ENCODE results near the gene AK3.
A peak's percentile ranks its signal among the peaks of the same experiment; 100 is the strongest.
"Not testable (repeated sequence)": the region's sequence is repeated elsewhere in the genome, so short reads cannot be mapped to it uniquely, and the experiment has no call there.

AK3 gene

GRCh38 chr9:4780651-4781050 lies 39.6 kb upstream of the AK3 start:
- DNase-seq (ENCODE audit: low spot score): no peak
- TF ChIP-seq CTCF (IDR thresholded peaks at IDR 0.05; ENCODE audit: extremely low read depth, insufficient read depth, missing control alignments): no peak
- in situ Hi-C loops (cut with MboI; ENCODE audit: low pct_unique_long_range_greater_than_20kb, low sequenced_read_pairs, unreplicated experiment): no loop called here

GRCh38 chr9:4774958-4775357 lies 34.0 kb upstream of the AK3 start:
- in situ Hi-C loops (cut with MboI; ENCODE audit: low pct_unique_long_range_greater_than_20kb, low sequenced_read_pairs, unreplicated experiment); DNase-seq (ENCODE audit: low spot score): not testable (repeated sequence)

GRCh38 chr9:4774209-4774608 lies 33.2 kb upstream of the AK3 start:
- DNase-seq (ENCODE audit: low spot score): no peak
- in situ Hi-C loops (cut with MboI; ENCODE audit: low pct_unique_long_range_greater_than_20kb, low sequenced_read_pairs, unreplicated experiment): no loop called here

GRCh38 chr9:4771788-4772187 lies 30.8 kb upstream of the AK3 start:
- no peak for TF ChIP-seq CTCF (IDR thresholded peaks at IDR 0.05; ENCODE audit: extremely low read depth, insufficient read depth, missing control alignments)
- in situ Hi-C loops (cut with MboI; ENCODE audit: low pct_unique_long_range_greater_than_20kb, low sequenced_read_pairs, unreplicated experiment): no loop called here
- no peak for DNase-seq (ENCODE audit: low spot score)

More at GRCh38 chr9:4774209-4774608, 33.2 kb upstream of the AK3 start:
- no peak for TF ChIP-seq CTCF (IDR thresholded peaks at IDR 0.05; ENCODE audit: extremely low read depth, insufficient read depth, missing control alignments)

- in situ Hi-C loops (cut with MboI; ENCODE audit: low pct_unique_long_range_greater_than_20kb, low sequenced_read_pairs, unreplicated experiment): no loop called here
- TF ChIP-seq CTCF (IDR thresholded peaks at IDR 0.05; ENCODE audit: extremely low read depth, insufficient read depth, missing control alignments): no peak
- DNase-seq (ENCODE audit: low spot score): peak; percentile 29
Measured at GRCh38 chr9:4769321-4770080, 28.5 kb upstream of the AK3 start.

GRCh38 chr9:4768681-4769080 lies 27.7 kb upstream of the AK3 start:
- no peak for TF ChIP-seq CTCF (IDR thresholded peaks at IDR 0.05; ENCODE audit: extremely low read depth, insufficient read depth, missing control alignments)
- no peak for DNase-seq (ENCODE audit: low spot score)
- in situ Hi-C loops (cut with MboI; ENCODE audit: low pct_unique_long_range_greater_than_20kb, low sequenced_read_pairs, unreplicated experiment): no loop called here

GRCh38 chr9:4764033-4764432 lies 23.0 kb upstream of the AK3 start:
- no peak for TF ChIP-seq CTCF (IDR thresholded peaks at IDR 0.05; ENCODE audit: extremely low read depth, insufficient read depth, missing control alignments)
- in situ Hi-C loops (cut with MboI; ENCODE audit: low pct_unique_long_range_greater_than_20kb, low sequenced_read_pairs, unreplicated experiment): no loop called here
- no peak for DNase-seq (ENCODE audit: low spot score)
